Panc1 (cell line): ENCODE data around the gene SGSH. TPM values are rescaled to one million over a fixed set of nuclear protein-coding genes. Genes with fewer than 3 reads are reported as not detected.
A peak's percentile ranks its signal among the peaks of the same experiment; 100 is the strongest.
"Not testable (repeated sequence)": the region's sequence is repeated elsewhere in the genome, so short reads cannot be mapped to it uniquely, and the experiment has no call there.

Experiments used
- ATAC-seq: fragments of 200-7000 bp; cut with Tn5 transposase; 2 replicates; pipeline ENCODE4 v1.9.1; 2020; ENCODE audit warnings: mild to moderate bottlenecking, moderate library complexity
- BruUV-seq: library from RNA; stranded (reverse); fragments of 400-500 nt; replicated peaks from 2 replicates; lab custom pipeline; 2021; lab: Mats Ljungman, UMichigan
- CTCF ChIA-PET: fragments of 300-600 bp; sonication (Branson Sonifier 250); formaldehyde crosslinking; loops from one replicate; lab custom pipeline; 2022; ENCODE audit warnings: antibody characterized with exemption; lab: Charles Lee
- POLR2A ChIA-PET: fragments of 300-600 bp; sonication (Branson Sonifier 250); formaldehyde crosslinking; loops from one replicate; lab custom pipeline; 2022; ENCODE audit warnings: antibody characterized with exemption; lab: Charles Lee
- DNase-seq: peaks from one replicate; pipeline ENCODE4 v3.0.0-alpha.2; 2010; ENCODE audit warnings: low read depth, low spot score
- H3K27ac ChIP-seq: 2 replicates; pipeline ENCODE4 v1.5.1; 2011; ENCODE audit warnings: mild to moderate bottlenecking, low read length, inconsistent platforms
- H3K27me3 ChIP-seq: fragments of 200-500 bp; sonication (Bioruptor generic); 2 replicates; pipeline ENCODE4 v1.6.0; 2014; ENCODE audit warnings: low read length, inconsistent platforms; ENCODE audit not compliant: control insufficient read depth, insufficient read depth
- H3K36me3 ChIP-seq: fragments of 200-500 bp; sonication (Bioruptor generic); 2 replicates; pipeline ENCODE4 v1.5.1; 2014; ENCODE audit warnings: inconsistent platforms, mild to moderate bottlenecking, low read length, moderate library complexity; ENCODE audit not compliant: control insufficient read depth, insufficient read depth
- H3K4me1 ChIP-seq: 2 replicates; pipeline ENCODE4 v1.5.1; 2011; ENCODE audit warnings: inconsistent platforms, mild to moderate bottlenecking, low read length, moderate library complexity; ENCODE audit not compliant: control insufficient read depth, insufficient read depth
- H3K4me3 ChIP-seq, 2 experiments: 2 replicates each; pipeline ENCODE4 v1.5.1; 2011 to 2012; ENCODE audit warnings: low read depth in 2 of 2, low read length in 2 of 2, mild to moderate bottlenecking in 2 of 2, inconsistent platforms in 1 of 2, moderate library complexity in 1 of 2
- H3K9me3 ChIP-seq: fragments of 200-500 bp; sonication (Bioruptor generic); 2 replicates; pipeline ENCODE4 v1.5.1; 2014; ENCODE audit warnings: low read depth, mild to moderate bottlenecking, inconsistent platforms, low read length, moderate library complexity; ENCODE audit not compliant: control insufficient read depth, insufficient read depth
- POLR2AphosphoS5 ChIP-seq: IDR thresholded peaks from 2 replicates; pipeline ENCODE4 v1.6.1; 2012; ENCODE audit warnings: mild to moderate bottlenecking, low read depth, low read length, moderate library complexity
- SIN3A ChIP-seq: IDR thresholded peaks from 2 replicates; pipeline ENCODE4 v1.6.1; 2012; ENCODE audit warnings: low read depth, mild to moderate bottlenecking, low read length, moderate library complexity, borderline replicate concordance; ENCODE audit not compliant: insufficient read depth
- TCF7L2 ChIP-seq: IDR thresholded peaks from 2 replicates; pipeline ENCODE4 v1.6.1; 2011; ENCODE audit warnings: mild to moderate bottlenecking, low read depth, low read length, inconsistent platforms
- in situ Hi-C: cut with HindIII; loops from 2 replicates; pipeline ENCODE4 v1.10.0; 2016; ENCODE audit warnings: low sequenced_read_pairs, low pct_unique_long_range_greater_than_20kb
- intact Hi-C: fragments of 100-400 bp; cut with micrococcal nuclease; formaldehyde crosslinking; loops from one replicate; pipeline ENCODE4 v1.10.0; 2022; ENCODE audit not compliant: unreplicated experiment
- total RNA-seq: library from RNA; stranded (reverse); gene quantifications from one replicate; pipeline ENCODE4 v1.2.1, GENCODE V29; 2021; ENCODE audit not compliant: unreplicated experiment
- TF ChIP-seq, protein P1 (sequence below): fragments of 450-650 bp; IDR thresholded peaks from 2 replicates; pipeline ENCODE4 v1.5.1; 2017; ENCODE audit warnings: mild to moderate bottlenecking
- TF ChIP-seq, protein P2 (sequence below), 2 experiments: IDR thresholded peaks; 2 replicates each; pipeline ENCODE4 v1.6.1; 2011 to 2012; ENCODE audit warnings: low read depth in 2 of 2, control low read depth in 1 of 2, low read length in 1 of 2, mild to moderate bottlenecking in 1 of 2, moderate library complexity in 1 of 2; ENCODE audit not compliant: insufficient read depth in 1 of 2

SGSH gene
- total RNA-seq, 1 experiment from 2014 or later = 70.2 TPM

- DNase-seq = no peak
- no TSS peak for BruUV-seq
- no peaks in the 10 kb centered on the region; the same call in none of the 2 replicates for H3K36me3 ChIP-seq
These were observed 40.0 kb upstream of the SGSH start for GRCh38 chr17:80260069-80260535.

DNA sequence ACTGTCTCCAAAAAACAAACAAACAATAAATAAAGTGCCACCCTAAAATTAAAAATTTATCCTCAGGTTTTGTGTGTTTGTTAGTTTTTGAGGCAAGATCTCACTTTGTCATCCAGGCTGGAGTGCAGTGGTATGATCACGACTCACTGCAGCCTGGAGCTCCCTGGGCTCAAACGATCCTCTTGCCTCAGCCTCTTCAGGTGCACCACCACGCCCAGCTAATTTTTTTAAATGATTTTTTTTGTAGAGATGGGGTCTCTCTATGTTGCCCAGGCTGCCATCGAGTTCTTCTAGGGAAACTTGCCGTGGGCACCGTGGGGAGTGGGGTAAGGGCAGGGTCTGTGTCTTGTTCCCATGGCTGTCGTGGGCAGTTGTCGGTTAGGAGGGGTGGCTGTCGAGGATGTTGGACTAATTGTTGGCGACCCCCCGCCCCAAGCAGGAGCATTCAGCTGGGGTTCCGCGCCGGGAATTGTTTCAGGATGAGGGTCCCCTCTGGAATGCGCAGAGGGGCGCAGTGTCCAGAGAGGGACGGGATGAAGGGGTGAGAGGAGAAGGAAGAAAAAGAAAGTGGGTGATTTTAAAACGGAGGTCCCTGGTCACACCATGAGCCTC, 39.4 kb upstream of the SGSH start:
- CTCF ChIA-PET = no interaction called here
- in situ Hi-C loops = no loop called here
- POLR2A ChIA-PET = no interaction called here
- no peaks in the 10 kb centered on the region for H3K27me3 ChIP-seq
- no peaks in the 10 kb centered on the region; the same call in none of the 2 replicates for H3K36me3 ChIP-seq
- peak overlapping the region; percentile 48 to 49 for H3K4me3 ChIP-seq
- TF ChIP-seq, protein P1, sequence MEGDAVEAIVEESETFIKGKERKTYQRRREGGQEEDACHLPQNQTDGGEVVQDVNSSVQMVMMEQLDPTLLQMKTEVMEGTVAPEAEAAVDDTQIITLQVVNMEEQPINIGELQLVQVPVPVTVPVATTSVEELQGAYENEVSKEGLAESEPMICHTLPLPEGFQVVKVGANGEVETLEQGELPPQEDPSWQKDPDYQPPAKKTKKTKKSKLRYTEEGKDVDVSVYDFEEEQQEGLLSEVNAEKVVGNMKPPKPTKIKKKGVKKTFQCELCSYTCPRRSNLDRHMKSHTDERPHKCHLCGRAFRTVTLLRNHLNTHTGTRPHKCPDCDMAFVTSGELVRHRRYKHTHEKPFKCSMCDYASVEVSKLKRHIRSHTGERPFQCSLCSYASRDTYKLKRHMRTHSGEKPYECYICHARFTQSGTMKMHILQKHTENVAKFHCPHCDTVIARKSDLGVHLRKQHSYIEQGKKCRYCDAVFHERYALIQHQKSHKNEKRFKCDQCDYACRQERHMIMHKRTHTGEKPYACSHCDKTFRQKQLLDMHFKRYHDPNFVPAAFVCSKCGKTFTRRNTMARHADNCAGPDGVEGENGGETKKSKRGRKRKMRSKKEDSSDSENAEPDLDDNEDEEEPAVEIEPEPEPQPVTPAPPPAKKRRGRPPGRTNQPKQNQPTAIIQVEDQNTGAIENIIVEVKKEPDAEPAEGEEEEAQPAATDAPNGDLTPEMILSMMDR = no peak
- TF ChIP-seq TCF7L2 = no peak
- TF ChIP-seq, protein P2, sequence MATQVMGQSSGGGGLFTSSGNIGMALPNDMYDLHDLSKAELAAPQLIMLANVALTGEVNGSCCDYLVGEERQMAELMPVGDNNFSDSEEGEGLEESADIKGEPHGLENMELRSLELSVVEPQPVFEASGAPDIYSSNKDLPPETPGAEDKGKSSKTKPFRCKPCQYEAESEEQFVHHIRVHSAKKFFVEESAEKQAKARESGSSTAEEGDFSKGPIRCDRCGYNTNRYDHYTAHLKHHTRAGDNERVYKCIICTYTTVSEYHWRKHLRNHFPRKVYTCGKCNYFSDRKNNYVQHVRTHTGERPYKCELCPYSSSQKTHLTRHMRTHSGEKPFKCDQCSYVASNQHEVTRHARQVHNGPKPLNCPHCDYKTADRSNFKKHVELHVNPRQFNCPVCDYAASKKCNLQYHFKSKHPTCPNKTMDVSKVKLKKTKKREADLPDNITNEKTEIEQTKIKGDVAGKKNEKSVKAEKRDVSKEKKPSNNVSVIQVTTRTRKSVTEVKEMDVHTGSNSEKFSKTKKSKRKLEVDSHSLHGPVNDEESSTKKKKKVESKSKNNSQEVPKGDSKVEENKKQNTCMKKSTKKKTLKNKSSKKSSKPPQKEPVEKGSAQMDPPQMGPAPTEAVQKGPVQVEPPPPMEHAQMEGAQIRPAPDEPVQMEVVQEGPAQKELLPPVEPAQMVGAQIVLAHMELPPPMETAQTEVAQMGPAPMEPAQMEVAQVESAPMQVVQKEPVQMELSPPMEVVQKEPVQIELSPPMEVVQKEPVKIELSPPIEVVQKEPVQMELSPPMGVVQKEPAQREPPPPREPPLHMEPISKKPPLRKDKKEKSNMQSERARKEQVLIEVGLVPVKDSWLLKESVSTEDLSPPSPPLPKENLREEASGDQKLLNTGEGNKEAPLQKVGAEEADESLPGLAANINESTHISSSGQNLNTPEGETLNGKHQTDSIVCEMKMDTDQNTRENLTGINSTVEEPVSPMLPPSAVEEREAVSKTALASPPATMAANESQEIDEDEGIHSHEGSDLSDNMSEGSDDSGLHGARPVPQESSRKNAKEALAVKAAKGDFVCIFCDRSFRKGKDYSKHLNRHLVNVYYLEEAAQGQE (IDR thresholded peaks at IDR 0.05; ENCODE audit: insufficient read depth in 1 of 2, low read depth in 2 of 2, low read length in 1 of 2) = no peak
- no peak for TF ChIP-seq POLR2AphosphoS5
- no peak for TF ChIP-seq SIN3A
- ATAC-seq = no peak
- H3K27ac ChIP-seq = peak overlapping the region; percentile 98
- H3K4me1 ChIP-seq = peaks cover 69% of the 10 kb centered on the region
- TSS peak; percentile 99 for BruUV-seq
- DNase-seq = no peak
- no peaks in the 10 kb centered on the region for H3K9me3 ChIP-seq
- intact Hi-C loops = no loop called here

More at GRCh38 chr17:80260069-80260535, 40.0 kb upstream of the SGSH start:
- intact Hi-C loops (no loop called here), in situ Hi-C loops (no loop called here)
- peak overlapping the region; percentile 98 for H3K27ac ChIP-seq
- H3K9me3 ChIP-seq = no peaks in the 10 kb centered on the region
- H3K27me3 ChIP-seq = no peaks in the 10 kb centered on the region
- TF ChIP-seq SIN3A (peak; percentile 81; the same call in 1 of the 2 replicates), POLR2AphosphoS5 (no peak)
- TF ChIP-seq, protein P2 (IDR thresholded peaks at IDR 0.05; ENCODE audit: insufficient read depth in 1 of 2, low read depth in 2 of 2, low read length in 1 of 2) = peak; percentile 80 to 92
- CTCF ChIA-PET = no interaction called here
- POLR2A ChIA-PET = no interaction called here
- H3K4me3 ChIP-seq = peak overlapping the region; percentile 48 to 49
- H3K4me1 ChIP-seq = peaks cover 63% of the 10 kb centered on the region
- peak; percentile 75 for ATAC-seq

GRCh38 chr17:80258296-80258695, 38.2 kb upstream of the SGSH start:
- POLR2A ChIA-PET, H3K4me3 ChIP-seq, H3K36me3 ChIP-seq, BruUV-seq, intact Hi-C loops, DNase-seq, ATAC-seq, CTCF ChIA-PET, H3K9me3 ChIP-seq, H3K27me3 ChIP-seq, in situ Hi-C loops: not testable (repeated sequence)
- peaks cover 73% of the 10 kb centered on the region for H3K4me1 ChIP-seq
- H3K27ac ChIP-seq = peak overlapping the region; percentile 98
